ENCODE results near the gene HMGCR. TPM values are rescaled to one million over a fixed set of nuclear protein-coding genes. Genes with fewer than 3 reads are reported as not detected.
"Not testable (repeated sequence)": the region's sequence is repeated elsewhere in the genome, so short reads cannot be mapped to it uniquely, and the experiment has no call there.

Gene HMGCR
- total RNA-seq, 3 donors from 2014 or later = 43.8 to 55.5 (median 51.1) TPM

DNA sequence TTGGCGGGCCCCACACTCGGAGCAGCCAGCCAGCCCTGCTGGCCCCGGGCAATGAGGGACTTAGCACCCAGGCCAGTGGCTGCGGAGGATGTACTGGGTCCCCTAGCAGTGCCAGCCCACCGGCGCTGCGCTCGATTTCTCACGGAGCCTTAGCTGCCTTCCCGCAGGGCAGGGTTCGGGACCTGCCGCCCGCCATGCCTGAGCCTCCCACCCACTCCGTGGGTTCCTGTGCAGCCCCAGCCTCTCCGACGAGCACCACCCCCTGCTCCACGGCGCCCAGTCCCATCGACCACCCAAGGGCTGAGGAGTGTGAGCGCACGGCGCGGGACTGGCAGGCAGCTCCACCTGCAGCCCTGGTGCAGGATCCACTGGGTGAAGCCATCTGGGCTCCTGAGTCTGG, 3.3 kb upstream of the HMGCR start:
- not testable (repeated sequence) for H3K9me3 Mint-ChIP-seq; ATAC-seq; H3K27me3 Mint-ChIP-seq (ENCODE audit: low read depth); DNase-seq; H3K4me3 Mint-ChIP-seq; H3K36me3 Mint-ChIP-seq (ENCODE audit: insufficient read depth)
- H3K4me1 Mint-ChIP-seq (ENCODE audit: low read depth) = peaks cover 10% of the 10 kb centered on the region

DNA sequence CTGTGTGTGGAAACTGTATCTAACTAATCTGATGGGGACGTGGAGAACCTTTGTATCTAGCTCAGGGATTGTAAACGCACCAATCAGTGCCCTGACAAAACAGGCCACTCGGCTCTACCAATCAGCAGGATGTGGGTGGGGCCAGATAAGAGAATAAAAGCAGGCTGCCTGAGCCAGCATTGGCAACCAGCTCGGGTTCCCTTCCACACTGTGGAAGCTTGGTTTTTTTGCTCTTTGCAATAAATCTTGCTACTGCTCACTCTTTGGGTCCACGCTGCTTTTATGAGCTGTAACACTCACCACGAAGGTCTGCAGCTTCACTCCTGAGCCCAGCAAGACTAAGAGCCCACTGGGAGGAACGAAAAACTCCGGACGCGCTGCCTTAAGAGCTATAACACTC, 2.6 kb upstream of the HMGCR start:
- H3K27me3 Mint-ChIP-seq (ENCODE audit: low read depth); DNase-seq; H3K4me3 Mint-ChIP-seq; ATAC-seq; H3K36me3 Mint-ChIP-seq (ENCODE audit: insufficient read depth); H3K9me3 Mint-ChIP-seq: not testable (repeated sequence)
- peaks cover 12% of the 10 kb centered on the region for H3K4me1 Mint-ChIP-seq (ENCODE audit: low read depth)

DNA sequence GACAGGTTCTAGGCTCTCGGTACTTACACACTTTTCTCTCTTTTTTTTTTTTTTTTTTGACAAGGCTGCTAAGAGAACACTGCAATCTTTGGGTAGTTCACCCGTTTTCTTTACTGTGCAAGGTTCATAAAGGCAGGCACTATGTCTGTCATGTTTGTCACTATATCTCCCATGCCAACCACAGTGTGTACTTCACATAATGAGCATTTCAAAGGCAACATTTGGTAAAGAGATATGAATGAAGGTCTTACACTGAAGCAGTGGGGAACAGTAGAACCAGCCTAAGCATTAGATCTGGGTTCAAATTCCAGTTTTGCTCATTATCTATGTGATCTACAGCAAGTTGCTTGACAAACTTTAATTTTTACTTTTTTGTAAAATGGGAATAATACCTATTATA, 1.5 kb upstream of the HMGCR start:
- H3K4me1 Mint-ChIP-seq (ENCODE audit: low read depth) = peaks cover 20% of the 10 kb centered on the region
- H3K27me3 Mint-ChIP-seq (ENCODE audit: low read depth) = peaks cover 3% of the 10 kb centered on the region
- DNase-seq = no peak
- H3K36me3 Mint-ChIP-seq (ENCODE audit: insufficient read depth) = peaks cover 2% of the 10 kb centered on the region
- H3K4me3 Mint-ChIP-seq = no peak overlapping the region
- no peak for ATAC-seq
- no peaks in the 10 kb centered on the region for H3K9me3 Mint-ChIP-seq

DNA sequence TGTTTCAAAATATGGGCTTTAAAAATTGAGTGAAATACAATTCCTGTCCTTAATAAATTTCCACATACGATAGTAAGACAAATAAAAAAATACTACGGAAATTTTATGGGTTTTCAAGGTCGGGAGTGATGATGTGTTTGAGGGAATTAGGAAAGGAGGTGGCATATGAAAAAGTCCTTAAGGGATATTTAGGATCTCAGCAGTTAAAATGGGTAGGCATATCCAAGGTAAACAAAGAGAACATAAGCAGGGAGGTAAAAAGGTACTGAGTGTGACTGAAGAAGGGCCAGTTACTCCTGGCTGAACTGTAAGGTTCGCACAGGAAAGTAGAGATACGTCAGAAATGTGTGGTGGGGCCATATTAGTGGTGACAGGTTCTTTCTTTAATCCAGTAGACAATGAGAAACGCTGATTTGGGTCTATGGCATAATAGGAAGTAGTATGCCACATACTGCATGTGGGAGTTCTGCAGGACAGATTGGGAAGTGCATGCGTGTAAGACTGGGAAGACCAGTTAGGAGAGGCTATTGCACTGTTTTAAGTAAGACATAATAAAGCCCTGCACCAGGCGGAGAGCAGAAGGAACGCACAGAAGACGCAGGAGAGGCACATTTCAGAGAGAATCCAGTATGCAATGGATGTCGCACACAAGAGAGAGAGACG, 937 bp upstream of the HMGCR start:
- ATAC-seq (no peak), DNase-seq (no peak)
- peaks cover 25% of the 10 kb centered on the region for H3K4me1 Mint-ChIP-seq (ENCODE audit: low read depth)
- no peak overlapping the region for H3K4me3 Mint-ChIP-seq
- no peaks in the 10 kb centered on the region for H3K9me3 Mint-ChIP-seq
- peaks cover 2% of the 10 kb centered on the region for H3K36me3 Mint-ChIP-seq (ENCODE audit: insufficient read depth)
- H3K27me3 Mint-ChIP-seq (ENCODE audit: low read depth) = peaks cover 3% of the 10 kb centered on the region

GRCh38 chr5:75337366-75338021, 474 bp downstream of the HMGCR start:
- peak; percentile 3 to 8 for ATAC-seq
- H3K4me1 Mint-ChIP-seq (ENCODE audit: low read depth) = peaks cover 32% of the 10 kb centered on the region
- peaks cover 2% of the 10 kb centered on the region for H3K36me3 Mint-ChIP-seq (ENCODE audit: insufficient read depth)
- DNase-seq = no peak
- H3K4me3 Mint-ChIP-seq = no peak overlapping the region
- no peaks in the 10 kb centered on the region for H3K9me3 Mint-ChIP-seq
- H3K27me3 Mint-ChIP-seq (ENCODE audit: low read depth) = no peaks in the 10 kb centered on the region

DNA sequence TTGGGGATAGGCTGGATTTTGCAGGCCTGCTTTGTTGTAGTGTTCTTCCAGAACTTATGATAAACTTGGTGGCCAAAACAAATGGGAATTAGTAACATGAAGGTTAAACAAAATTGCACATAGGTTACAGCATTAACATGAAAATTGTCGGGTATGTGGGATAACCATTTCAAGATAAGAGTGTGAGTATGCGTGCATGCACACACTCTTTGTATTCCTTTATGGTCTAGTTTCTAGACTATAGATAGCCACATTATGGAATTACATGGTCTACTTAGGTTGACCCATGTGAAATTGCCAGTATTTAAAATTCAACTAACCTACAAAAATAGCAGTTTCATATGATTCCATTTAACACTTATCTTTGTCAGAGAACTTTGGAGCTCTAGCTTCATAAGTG, 1.4 kb downstream of the HMGCR start:
- Mint-ChIP-seq H3K9me3 (no peaks in the 10 kb centered on the region), H3K36me3 (ENCODE audit: insufficient read depth) (peaks cover 2% of the 10 kb centered on the region), H3K4me3 (no peak overlapping the region), H3K4me1 (ENCODE audit: low read depth) (peaks cover 33% of the 10 kb centered on the region), H3K27me3 (ENCODE audit: low read depth) (no peaks in the 10 kb centered on the region)
- ATAC-seq = no peak
- DNase-seq = no peak

DNA sequence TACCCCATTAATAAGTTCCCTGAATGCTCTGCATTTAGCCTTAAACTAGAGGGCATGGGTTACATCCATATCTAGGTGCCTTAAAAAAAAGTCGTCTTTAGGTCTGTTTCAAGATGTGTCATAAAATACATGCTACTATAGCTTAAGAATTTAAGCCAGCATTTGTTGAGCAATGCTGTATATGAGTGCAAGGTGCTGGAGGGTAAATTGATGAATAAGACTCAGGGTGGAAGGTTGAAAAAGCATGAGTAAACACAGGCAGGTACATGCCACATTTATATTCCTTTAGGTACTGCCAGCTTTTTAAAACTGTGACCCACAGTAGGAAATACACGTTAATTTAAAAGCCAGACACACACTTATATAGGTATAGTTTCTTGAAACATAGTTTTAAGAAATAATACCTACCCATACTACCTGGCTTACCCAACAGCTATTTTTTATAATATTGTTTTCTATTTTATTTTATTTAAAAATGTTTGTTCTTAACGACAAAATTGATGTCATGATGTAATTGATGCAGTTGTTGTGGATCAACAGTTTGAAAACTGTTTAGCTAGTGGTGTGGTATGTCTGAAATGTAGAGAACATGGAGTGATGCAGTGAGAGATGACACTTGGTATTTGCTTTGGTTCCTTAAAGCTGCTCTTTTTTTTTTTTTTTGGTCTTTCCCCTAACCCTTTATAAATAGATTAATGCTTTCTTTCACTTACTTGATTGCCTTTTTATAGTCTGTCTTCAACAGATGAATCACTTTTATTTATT, 3.9 kb downstream of the HMGCR start:
- Mint-ChIP-seq H3K36me3 (ENCODE audit: insufficient read depth) (peaks cover 7% of the 10 kb centered on the region), H3K27me3 (ENCODE audit: low read depth) (no peaks in the 10 kb centered on the region)

DNA sequence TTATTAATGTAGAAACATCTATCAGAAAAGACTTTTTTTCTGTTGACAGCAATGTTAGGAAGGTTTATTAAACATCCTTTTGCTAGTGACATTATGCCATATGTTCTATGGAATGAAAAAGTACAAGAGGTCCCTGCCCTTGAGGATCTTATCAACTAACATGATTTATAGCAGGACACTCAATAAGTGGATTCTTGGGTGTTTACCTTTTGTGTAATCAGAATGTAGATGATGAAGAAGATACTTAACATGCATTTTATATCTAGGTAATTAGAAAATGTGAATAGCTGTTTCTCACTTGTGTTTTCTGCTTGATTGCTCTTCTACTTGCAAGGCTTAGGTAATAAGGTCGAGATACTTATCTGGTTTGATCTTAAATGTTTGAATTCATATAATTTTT, 4.9 kb downstream of the HMGCR start:
- DNase-seq (no peak), ATAC-seq (no peak)
- Mint-ChIP-seq H3K4me3 (no peak overlapping the region), H3K9me3 (no peaks in the 10 kb centered on the region), H3K36me3 (ENCODE audit: insufficient read depth) (peaks cover 12% of the 10 kb centered on the region), H3K27me3 (ENCODE audit: low read depth) (no peaks in the 10 kb centered on the region), H3K4me1 (ENCODE audit: low read depth) (peaks cover 33% of the 10 kb centered on the region)

More for the DNA sequence above, 3.9 kb downstream of the HMGCR start:
- peak overlapping the region; percentile 0 for H3K4me3 Mint-ChIP-seq
- H3K4me1 Mint-ChIP-seq (ENCODE audit: low read depth) = peaks cover 33% of the 10 kb centered on the region
- H3K9me3 Mint-ChIP-seq = no peaks in the 10 kb centered on the region
- ATAC-seq (no peak), DNase-seq (no peak)

DNA sequence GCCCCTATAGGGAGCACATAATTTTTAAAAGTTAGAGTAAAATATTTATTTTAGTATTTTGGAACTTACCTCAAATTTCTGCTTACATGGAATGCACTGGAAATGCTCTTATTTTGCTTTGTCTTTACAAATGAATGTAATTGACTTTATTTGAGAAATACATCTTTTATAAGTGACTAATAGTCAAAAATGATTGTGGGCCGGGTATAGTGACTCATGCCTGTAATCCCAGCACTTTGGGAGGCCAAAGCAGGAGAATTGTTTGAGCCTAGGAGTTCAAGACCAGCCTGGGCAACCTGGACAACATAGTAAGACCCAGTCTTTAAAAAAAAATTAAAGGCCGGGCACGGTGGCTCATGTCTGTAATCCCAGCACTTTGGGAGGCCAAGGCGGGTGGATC, 5.8 kb downstream of the HMGCR start:
- no peaks in the 10 kb centered on the region for H3K9me3 Mint-ChIP-seq
- no peaks in the 10 kb centered on the region for H3K27me3 Mint-ChIP-seq (ENCODE audit: low read depth)
- DNase-seq (no peak), ATAC-seq (no peak)
- no peak overlapping the region for H3K4me3 Mint-ChIP-seq
- peaks cover 16% of the 10 kb centered on the region for H3K36me3 Mint-ChIP-seq (ENCODE audit: insufficient read depth)
- peaks cover 33% of the 10 kb centered on the region for H3K4me1 Mint-ChIP-seq (ENCODE audit: low read depth)

GRCh38 chr5:75348241-75348640, 11.2 kb downstream of the HMGCR start:
- Mint-ChIP-seq H3K27me3 (ENCODE audit: low read depth) (no peaks in the 10 kb centered on the region), H3K9me3 (no peaks in the 10 kb centered on the region), H3K4me1 (ENCODE audit: low read depth) (peaks cover 3% of the 10 kb centered on the region), H3K4me3 (no peak overlapping the region), H3K36me3 (ENCODE audit: insufficient read depth) (peaks cover 45% of the 10 kb centered on the region)
- no peak for ATAC-seq
- no peak for DNase-seq

GRCh38 chr5:75349663-75350062, 12.6 kb downstream of the HMGCR start:
- H3K9me3 Mint-ChIP-seq = no peaks in the 10 kb centered on the region
- DNase-seq (no peak), ATAC-seq (no peak)
- peaks cover 3% of the 10 kb centered on the region for H3K4me1 Mint-ChIP-seq (ENCODE audit: low read depth)
- H3K4me3 Mint-ChIP-seq = no peak overlapping the region
- no peaks in the 10 kb centered on the region for H3K27me3 Mint-ChIP-seq (ENCODE audit: low read depth)
- H3K36me3 Mint-ChIP-seq (ENCODE audit: insufficient read depth) = peaks cover 47% of the 10 kb centered on the region

GRCh38 chr5:75351139-75351926, 14.3 kb downstream of the HMGCR start:
- H3K27me3 Mint-ChIP-seq (ENCODE audit: low read depth) = no peaks in the 10 kb centered on the region
- H3K9me3 Mint-ChIP-seq = no peaks in the 10 kb centered on the region
- ATAC-seq (peak; percentile 80 to 84), DNase-seq (no peak)
- H3K36me3 Mint-ChIP-seq (ENCODE audit: insufficient read depth) = peaks cover 44% of the 10 kb centered on the region
- H3K4me3 Mint-ChIP-seq = no peak overlapping the region
- H3K4me1 Mint-ChIP-seq (ENCODE audit: low read depth) = peaks cover 3% of the 10 kb centered on the region

DNA sequence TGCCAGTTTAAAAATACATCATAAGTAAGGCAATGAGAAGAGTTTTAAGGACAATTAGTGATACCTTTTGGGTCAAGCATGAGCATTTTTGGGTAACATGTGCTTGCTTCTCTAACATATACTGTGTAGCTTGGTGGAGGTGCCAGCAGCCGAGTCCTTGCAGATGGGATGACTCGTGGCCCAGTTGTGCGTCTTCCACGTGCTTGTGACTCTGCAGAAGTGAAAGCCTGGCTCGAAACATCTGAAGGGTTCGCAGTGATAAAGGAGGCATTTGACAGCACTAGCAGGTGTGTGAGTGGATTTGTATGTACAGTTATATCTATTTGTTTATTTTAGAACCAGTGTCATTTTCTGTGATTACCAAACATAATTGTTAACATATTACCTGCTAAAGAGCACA, 18.2 kb downstream of the HMGCR start:
- no peaks in the 10 kb centered on the region for H3K27me3 Mint-ChIP-seq (ENCODE audit: low read depth)
- H3K4me3 Mint-ChIP-seq = no peak overlapping the region
- peaks cover 50% of the 10 kb centered on the region for H3K36me3 Mint-ChIP-seq (ENCODE audit: insufficient read depth)
- peaks cover 3% of the 10 kb centered on the region for H3K4me1 Mint-ChIP-seq (ENCODE audit: low read depth)
- ATAC-seq = no peak
- DNase-seq = no peak
- H3K9me3 Mint-ChIP-seq = no peaks in the 10 kb centered on the region

GRCh38 chr5:75356719-75357118, 19.7 kb downstream of the HMGCR start:
- Mint-ChIP-seq H3K9me3 (no peaks in the 10 kb centered on the region), H3K4me1 (ENCODE audit: low read depth) (no peaks in the 10 kb centered on the region), H3K36me3 (ENCODE audit: insufficient read depth) (peaks cover 47% of the 10 kb centered on the region), H3K27me3 (ENCODE audit: low read depth) (no peaks in the 10 kb centered on the region), H3K4me3 (no peak overlapping the region)
- DNase-seq (no peak), ATAC-seq (no peak)
